Measurements from ENCODE around the gene SMAD6. TPM values are rescaled to one million over a fixed set of nuclear protein-coding genes. Genes with fewer than 3 reads are reported as not detected.

Gene SMAD6
- total and polyA plus RNA-seq, 7 experiments from 2014 or later = 0.27 to 0.76 (median 0.40) TPM; not detected in 2

DNA sequence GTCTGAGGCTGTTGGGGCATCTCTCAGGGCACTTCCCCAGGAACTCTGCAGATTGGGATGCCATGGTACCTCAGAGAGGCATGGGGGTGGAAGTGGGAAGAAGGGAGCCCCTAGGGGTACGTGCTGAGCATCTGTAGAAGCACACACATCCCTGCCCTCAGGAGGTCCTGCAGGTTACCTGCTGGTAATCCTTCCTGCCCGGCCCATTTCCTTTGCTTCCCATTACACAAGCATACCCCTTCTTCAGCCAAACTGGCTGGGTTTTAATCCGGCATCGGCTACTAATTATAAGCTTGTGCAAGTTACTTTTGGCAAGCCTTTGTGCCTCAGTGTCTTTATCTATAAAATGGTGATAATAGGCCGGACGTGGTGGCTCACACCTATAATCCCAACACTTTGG, 3.1 kb upstream of the SMAD6 start:
- ChIA-PET CTCF (no interaction called here), POLR2A (interaction anchor here (1.0 kb wide), 1 partner anchor 59 kb away, joined by 3 read pairs; no protein-coding TSS in a partner anchor)
- peaks cover 7 to 23% (median 19%) of the 10 kb centered on the region in 7 donors for H3K4me1 Mint-ChIP-seq
- Histone ChIP-seq H3K27me3 (ENCODE audit: control insufficient read depth in 2 of 2, insufficient read depth in 2 of 2, low read length in 2 of 2) (peaks cover 5 to 7% of the 10 kb centered on the region in 2 donors), H3K36me3 (ENCODE audit: control insufficient read depth in 2 of 3, insufficient read depth in 3 of 3, low read length in 3 of 3) (no peaks in the 10 kb centered on the region), H3K9me3 (ENCODE audit: control insufficient read depth in 2 of 3, low read length in 3 of 3) (no peaks in the 10 kb centered on the region), H3K4me1 (ENCODE audit: control insufficient read depth in 2 of 2, insufficient read depth in 2 of 2, low read length in 2 of 2) (peaks cover 6 to 13% of the 10 kb centered on the region in 2 donors), H3K4me3 (ENCODE audit: low read length) (no peak overlapping the region), H3K27ac (ENCODE audit: low read depth, low read length) (no peak overlapping the region)
- no peak overlapping the region for H3K4me3 Mint-ChIP-seq
- intact Hi-C loops (cut with micrococcal nuclease) = no loop called here
- DNase-seq (no peak), ATAC-seq (no peak)
- no peak overlapping the region for H3K27ac Mint-ChIP-seq
- H3K36me3 Mint-ChIP-seq = no peaks in the 10 kb centered on the region
- no peaks in the 10 kb centered on the region for H3K9me3 Mint-ChIP-seq
- H3K27me3 Mint-ChIP-seq = peaks cover 5 to 9% (median 6%) of the 10 kb centered on the region in 5 donors

DNA sequence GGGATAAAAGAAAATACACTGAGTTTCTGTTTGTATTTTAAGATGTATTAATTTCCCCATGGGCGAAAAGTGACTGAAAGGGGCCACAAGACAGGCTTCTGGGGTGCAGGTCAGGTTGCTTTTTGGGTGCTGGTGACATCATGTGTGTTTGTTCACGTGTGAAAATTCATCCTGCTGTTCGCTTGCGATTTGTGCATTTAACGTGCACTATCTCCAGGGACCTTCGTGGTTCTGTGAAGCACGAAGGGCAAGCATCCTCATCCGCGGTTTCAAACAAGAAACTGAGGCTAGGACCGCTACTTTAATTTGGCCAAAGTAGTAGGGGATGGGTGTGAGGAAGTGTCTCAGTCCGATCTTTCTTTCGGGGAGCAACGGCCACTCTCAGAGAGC, 1.6 kb upstream of the SMAD6 start:
- H3K4me1 Mint-ChIP-seq = peaks cover 10 to 25% (median 19%) of the 10 kb centered on the region in 7 donors
- peaks cover 5 to 7% of the 10 kb centered on the region in 2 donors for H3K27me3 ChIP-seq (ENCODE audit: control insufficient read depth in 2 of 2, insufficient read depth in 2 of 2, low read length in 2 of 2)
- peaks cover 0 to 1% (median 0%) of the 10 kb centered on the region in 11 donors for H3K9me3 Mint-ChIP-seq
- peak overlapping the region; percentile 10 to 92 (median 78) for H3K27ac Mint-ChIP-seq
- peaks cover 6 to 21% (median 17%) of the 10 kb centered on the region in 5 donors for H3K27me3 Mint-ChIP-seq
- peak overlapping the region; percentile 76 for H3K4me3 ChIP-seq (ENCODE audit: low read length)
- peaks cover 6 to 13% of the 10 kb centered on the region in 2 donors for H3K4me1 ChIP-seq (ENCODE audit: control insufficient read depth in 2 of 2, insufficient read depth in 2 of 2, low read length in 2 of 2)
- intact Hi-C loops (cut with micrococcal nuclease) = loop anchor here (2.0 to 5.0 kb wide), 6 partner anchors 48 to 1137 kb away; partner anchors contain the start of genes MAP2K1 (in 1 of the 2) and ZWILCH (in 1 of the 2)
- ATAC-seq (no peak), DNase-seq (peak in 1 of 9 donors; percentile 3)
- ChIA-PET CTCF (interaction anchor here (1.7 kb wide), 1 partner anchor 82 kb away, joined by 3 read pairs; no protein-coding TSS in a partner anchor), POLR2A (interaction anchor here (0.6 to 1.6 kb wide), 4 partner anchors 9 to 15 kb away, joined by 3 to 5 read pairs (median 4); no protein-coding TSS in a partner anchor)
- H3K9me3 ChIP-seq (ENCODE audit: control insufficient read depth in 2 of 3, low read length in 3 of 3) = no peaks in the 10 kb centered on the region
- H3K36me3 ChIP-seq (ENCODE audit: control insufficient read depth in 2 of 3, insufficient read depth in 3 of 3, low read length in 3 of 3) = no peaks in the 10 kb centered on the region
- peak overlapping the region; percentile 87 to 94 (median 92) for H3K4me3 Mint-ChIP-seq
- no peaks in the 10 kb centered on the region for H3K36me3 Mint-ChIP-seq
- H3K27ac ChIP-seq (ENCODE audit: low read depth, low read length) = peak overlapping the region; percentile 66

DNA sequence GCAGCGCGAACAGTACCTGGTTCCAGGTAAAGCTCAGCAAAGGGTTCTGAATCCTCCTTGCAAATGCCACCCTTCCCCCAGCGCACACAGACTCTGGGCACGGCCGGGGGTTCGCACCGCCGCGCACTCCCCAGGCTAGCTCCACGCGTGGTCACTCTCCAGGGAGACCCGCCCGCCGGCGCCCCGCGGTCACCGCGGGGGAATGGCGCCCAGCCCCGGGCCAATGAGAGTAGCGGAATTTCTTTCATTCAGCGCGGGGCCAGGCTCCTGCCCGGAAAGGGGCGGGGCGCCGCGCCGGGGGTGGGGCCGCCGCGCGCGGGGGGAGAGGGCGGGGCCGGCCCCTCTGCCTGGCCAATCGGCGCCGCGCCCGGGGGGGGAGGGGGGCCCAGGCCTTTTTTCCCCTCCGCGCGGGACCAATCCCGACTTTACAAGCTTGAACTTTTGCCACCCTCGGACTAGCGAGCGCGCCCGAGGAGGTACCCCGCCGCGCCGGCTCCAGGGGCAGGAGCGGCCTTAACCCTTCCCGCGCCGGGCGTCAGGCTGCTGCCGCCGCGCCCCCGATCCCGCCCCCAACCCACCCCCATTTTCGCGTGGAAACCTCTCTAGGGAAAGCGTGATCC, 1.1 kb upstream of the SMAD6 start:
- peaks cover 0 to 1% (median 0%) of the 10 kb centered on the region in 11 donors for H3K9me3 Mint-ChIP-seq
- peaks cover 10 to 25% (median 19%) of the 10 kb centered on the region in 7 donors for H3K4me1 Mint-ChIP-seq
- ChIA-PET POLR2A (interaction anchor here (0.6 to 1.6 kb wide), 4 partner anchors 9 to 15 kb away, joined by 3 to 5 read pairs (median 4); no protein-coding TSS in a partner anchor), CTCF (interaction anchor here (1.7 kb wide), 1 partner anchor 82 kb away, joined by 3 read pairs; no protein-coding TSS in a partner anchor)
- Histone ChIP-seq H3K4me3 (ENCODE audit: low read length) (peak overlapping the region; percentile 76), H3K27ac (ENCODE audit: low read depth, low read length) (peak overlapping the region; percentile 66), H3K9me3 (ENCODE audit: control insufficient read depth in 2 of 3, low read length in 3 of 3) (no peaks in the 10 kb centered on the region), H3K36me3 (ENCODE audit: control insufficient read depth in 2 of 3, insufficient read depth in 3 of 3, low read length in 3 of 3) (no peaks in the 10 kb centered on the region), H3K27me3 (ENCODE audit: control insufficient read depth in 2 of 2, insufficient read depth in 2 of 2, low read length in 2 of 2) (peaks cover 5 to 7% of the 10 kb centered on the region in 2 donors), H3K4me1 (ENCODE audit: control insufficient read depth in 2 of 2, insufficient read depth in 2 of 2, low read length in 2 of 2) (peaks cover 6 to 13% of the 10 kb centered on the region in 2 donors)
- peak overlapping the region in 8 of 9 donors; percentile 18 to 92 (median 78) for H3K27ac Mint-ChIP-seq
- ATAC-seq (peak; percentile 92), DNase-seq (peak; percentile 66 to 91 (median 83))
- H3K36me3 Mint-ChIP-seq = no peaks in the 10 kb centered on the region
- H3K4me3 Mint-ChIP-seq = peak overlapping the region; percentile 87 to 95 (median 93)
- peaks cover 6 to 26% (median 17%) of the 10 kb centered on the region in 5 donors for H3K27me3 Mint-ChIP-seq
- intact Hi-C loops (cut with micrococcal nuclease) = loop anchor here (1.0 to 5.0 kb wide), 9 partner anchors 8 to 1136 kb away; partner anchors contain the start of genes MAP2K1 (in 1 of the 2), SNAPC5 (in 1 of the 2) and ZWILCH (in 1 of the 2)

DNA sequence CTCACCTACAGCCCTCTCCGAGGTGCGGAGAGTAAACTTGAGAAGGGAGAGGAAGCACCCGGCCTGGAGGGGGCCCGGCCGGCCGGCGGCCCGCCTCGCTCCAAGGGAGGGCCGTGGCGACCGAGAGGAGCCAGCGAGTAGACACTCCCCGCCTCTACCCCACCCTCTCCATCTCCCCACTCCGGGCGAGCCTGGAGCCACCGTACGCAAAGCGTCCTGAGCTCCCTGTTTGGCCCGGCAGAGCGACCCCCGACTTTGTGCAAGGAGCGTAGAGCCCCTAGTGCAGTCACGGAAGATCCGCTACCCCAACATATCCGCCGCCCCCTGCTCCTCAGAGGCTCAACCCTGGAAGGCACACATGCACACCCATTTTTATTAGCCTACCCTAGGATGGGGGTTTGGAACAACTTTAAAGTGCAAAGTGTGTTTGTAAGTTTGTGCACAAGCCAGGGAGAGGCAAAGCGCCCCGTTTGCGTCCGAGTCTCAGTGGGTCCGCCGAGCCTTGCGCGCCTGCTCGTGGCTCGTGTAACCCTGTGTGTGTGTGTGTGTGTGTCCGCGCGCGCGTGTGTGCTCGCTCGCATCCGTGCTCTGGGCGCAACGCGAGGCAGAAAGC, 508 bp upstream of the SMAD6 start:
- peak overlapping the region; percentile 76 for H3K4me3 ChIP-seq (ENCODE audit: low read length)
- H3K4me1 Mint-ChIP-seq = peaks cover 10 to 24% (median 19%) of the 10 kb centered on the region in 7 donors
- H3K27me3 ChIP-seq (ENCODE audit: control insufficient read depth in 2 of 2, insufficient read depth in 2 of 2, low read length in 2 of 2) = peaks cover 5 to 7% of the 10 kb centered on the region in 2 donors
- intact Hi-C loops (cut with micrococcal nuclease) = loop anchor here (1.0 to 5.0 kb wide), 10 partner anchors 8 to 1136 kb away; partner anchors contain the start of genes MAP2K1 (in 1 of the 2), SNAPC5 (in 1 of the 2) and ZWILCH (in 1 of the 2)
- peaks cover 6 to 13% of the 10 kb centered on the region in 2 donors for H3K4me1 ChIP-seq (ENCODE audit: control insufficient read depth in 2 of 2, insufficient read depth in 2 of 2, low read length in 2 of 2)
- H3K36me3 ChIP-seq (ENCODE audit: control insufficient read depth in 2 of 3, insufficient read depth in 3 of 3, low read length in 3 of 3) = no peaks in the 10 kb centered on the region
- no peak overlapping the region for H3K27ac ChIP-seq (ENCODE audit: low read depth, low read length)
- H3K9me3 ChIP-seq (ENCODE audit: control insufficient read depth in 2 of 3, low read length in 3 of 3) = no peaks in the 10 kb centered on the region
- DNase-seq (peak in 8 of 9 donors; percentile 23 to 61 (median 48)), ATAC-seq (peak; percentile 48)
- POLR2A ChIA-PET = interaction anchor here (1.1 to 1.8 kb wide), 4 partner anchors 8 to 12 kb away, joined by 3 to 5 read pairs (median 4); no protein-coding TSS in a partner anchor
- peak overlapping the region; percentile 83 to 95 (median 90) for H3K4me3 Mint-ChIP-seq
- H3K9me3 Mint-ChIP-seq = peaks cover 0 to 1% (median 0%) of the 10 kb centered on the region in 11 donors
- peak overlapping the region in 7 of 9 donors; percentile 56 to 83 (median 78) for H3K27ac Mint-ChIP-seq
- H3K36me3 Mint-ChIP-seq = no peaks in the 10 kb centered on the region
- H3K27me3 Mint-ChIP-seq = peaks cover 6 to 27% (median 17%) of the 10 kb centered on the region in 5 donors
- CTCF ChIA-PET = interaction anchor here (1.0 to 1.7 kb wide), 2 partner anchors 82 to 83 kb away, joined by 3 read pairs; no protein-coding TSS in a partner anchor

DNA sequence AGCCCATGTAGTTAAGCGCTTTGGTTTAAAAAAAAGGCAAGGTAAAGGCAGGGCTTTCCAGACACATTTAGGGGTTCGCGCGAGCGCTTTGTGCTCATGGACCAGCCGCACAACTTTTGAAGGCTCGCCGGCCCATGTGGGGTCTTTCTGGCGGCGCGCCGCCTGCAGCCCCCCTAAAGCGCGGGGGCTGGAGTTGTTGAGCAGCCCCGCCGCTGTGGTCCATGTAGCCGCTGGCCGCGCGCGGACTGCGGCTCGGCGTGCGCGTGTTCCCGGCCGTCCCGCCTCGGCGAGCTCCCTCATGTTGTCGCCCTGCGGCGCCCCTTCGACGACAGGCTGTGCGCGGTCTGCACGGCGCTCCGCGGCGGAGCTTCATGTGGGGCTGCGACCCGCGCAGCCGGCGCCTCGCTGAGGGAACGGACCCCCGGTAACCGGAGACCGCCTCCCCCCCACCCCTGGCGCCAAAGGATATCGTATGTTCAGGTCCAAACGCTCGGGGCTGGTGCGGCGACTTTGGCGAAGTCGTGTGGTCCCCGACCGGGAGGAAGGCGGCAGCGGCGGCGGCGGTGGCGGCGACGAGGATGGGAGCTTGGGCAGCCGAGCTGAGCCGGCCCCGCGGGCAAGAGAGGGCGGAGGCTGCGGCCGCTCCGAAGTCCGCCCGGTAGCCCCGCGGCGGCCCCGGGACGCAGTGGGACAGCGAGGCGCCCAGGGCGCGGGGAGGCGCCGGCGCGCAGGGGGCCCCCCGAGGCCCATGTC, 927 bp downstream of the SMAD6 start:
- ChIA-PET CTCF (interaction anchor here (0.7 to 1.0 kb wide), 2 partner anchors 9 to 84 kb away, joined by 3 read pairs; no protein-coding TSS in a partner anchor), POLR2A (interaction anchor here (1.0 to 1.8 kb wide), 3 partner anchors 9 to 48 kb away, joined by 3 to 5 read pairs (median 4); no protein-coding TSS in a partner anchor)
- Mint-ChIP-seq H3K9me3 (peaks cover 0 to 1% (median 0%) of the 10 kb centered on the region in 11 donors), H3K4me1 (peaks cover 10 to 22% (median 19%) of the 10 kb centered on the region in 7 donors), H3K36me3 (no peaks in the 10 kb centered on the region), H3K27me3 (peaks cover 6 to 27% (median 17%) of the 10 kb centered on the region in 5 donors), H3K27ac (peak overlapping the region in 2 of 9 donors; percentile 36 to 59), H3K4me3 (peak overlapping the region; percentile 73 to 95 (median 90))
- no peaks in the 10 kb centered on the region for H3K36me3 ChIP-seq (ENCODE audit: control insufficient read depth in 2 of 3, insufficient read depth in 3 of 3, low read length in 3 of 3)
- no peak overlapping the region for H3K27ac ChIP-seq (ENCODE audit: low read depth, low read length)
- H3K4me3 ChIP-seq (ENCODE audit: low read length) = peak overlapping the region; percentile 76
- H3K4me1 ChIP-seq (ENCODE audit: control insufficient read depth in 2 of 2, insufficient read depth in 2 of 2, low read length in 2 of 2) = peaks cover 6 to 13% of the 10 kb centered on the region in 2 donors
- ATAC-seq (no peak), DNase-seq (peak in 6 of 9 donors; percentile 8 to 41 (median 22))
- peaks cover 5 to 7% of the 10 kb centered on the region in 2 donors for H3K27me3 ChIP-seq (ENCODE audit: control insufficient read depth in 2 of 2, insufficient read depth in 2 of 2, low read length in 2 of 2)
- intact Hi-C loops (cut with micrococcal nuclease) = loop anchor here (1.0 to 5.0 kb wide), 6 partner anchors 48 to 1134 kb away; partner anchors contain the start of gene ZWILCH (in 1 of the 2)
- H3K9me3 ChIP-seq (ENCODE audit: control insufficient read depth in 2 of 3, low read length in 3 of 3) = no peaks in the 10 kb centered on the region
